Osteocyte (in vitro differentiated cells): Measurements from ENCODE around the gene TOX2. TPM values are rescaled to one million over a fixed set of nuclear protein-coding genes. Genes with fewer than 3 reads are reported as not detected.

Source experiments
- DNase-seq: peaks from one replicate; pipeline ENCODE4 v3.0.0; 2021; ENCODE audit warnings: mixed read lengths; ENCODE audit not compliant: unreplicated experiment; ENCODE audit errors: extremely low spot score
- H3K27ac Mint-ChIP-seq: one replicate; pipeline ENCODE4 v1.8.0; 2021; ENCODE audit warnings: mild to moderate bottlenecking, mixed read lengths; ENCODE audit not compliant: unreplicated experiment
- H3K27me3 Mint-ChIP-seq: one replicate; pipeline ENCODE4 v1.8.0; 2021; ENCODE audit warnings: mixed read lengths; ENCODE audit not compliant: unreplicated experiment
- H3K36me3 Mint-ChIP-seq: one replicate; pipeline ENCODE4 v1.8.0; 2021; ENCODE audit warnings: mixed read lengths; ENCODE audit not compliant: unreplicated experiment
- H3K4me1 Mint-ChIP-seq: one replicate; pipeline ENCODE4 v1.8.0; 2021; ENCODE audit warnings: mixed read lengths; ENCODE audit not compliant: unreplicated experiment
- H3K4me3 Mint-ChIP-seq: one replicate; pipeline ENCODE4 v1.8.0; 2021; ENCODE audit warnings: mild to moderate bottlenecking, moderate library complexity, mixed read lengths; ENCODE audit not compliant: unreplicated experiment
- H3K9me3 Mint-ChIP-seq: one replicate; pipeline ENCODE4 v1.8.0; 2021; ENCODE audit warnings: mixed read lengths; ENCODE audit not compliant: unreplicated experiment
- total RNA-seq: library from RNA; stranded (reverse); gene quantifications from 2 replicates; pipeline ENCODE4 v1.2.1, GENCODE V29; 2021
- TF ChIP-seq, protein P1 (sequence below): fragments of 200-600 bp; sonication (generic); IDR thresholded peaks from 2 replicates; pipeline ENCODE4 v1.5.0; 2021; ENCODE audit warnings: antibody characterized with exemption, mild to moderate bottlenecking, moderate library complexity

Gene TOX2
- total RNA-seq, 1 donor from 2014 or later, result not detected

- no peaks in the 10 kb centered on the region for H3K9me3 Mint-ChIP-seq
- peaks cover 32% of the 10 kb centered on the region for H3K27me3 Mint-ChIP-seq
- no peak for DNase-seq
- TF ChIP-seq, protein P1, sequence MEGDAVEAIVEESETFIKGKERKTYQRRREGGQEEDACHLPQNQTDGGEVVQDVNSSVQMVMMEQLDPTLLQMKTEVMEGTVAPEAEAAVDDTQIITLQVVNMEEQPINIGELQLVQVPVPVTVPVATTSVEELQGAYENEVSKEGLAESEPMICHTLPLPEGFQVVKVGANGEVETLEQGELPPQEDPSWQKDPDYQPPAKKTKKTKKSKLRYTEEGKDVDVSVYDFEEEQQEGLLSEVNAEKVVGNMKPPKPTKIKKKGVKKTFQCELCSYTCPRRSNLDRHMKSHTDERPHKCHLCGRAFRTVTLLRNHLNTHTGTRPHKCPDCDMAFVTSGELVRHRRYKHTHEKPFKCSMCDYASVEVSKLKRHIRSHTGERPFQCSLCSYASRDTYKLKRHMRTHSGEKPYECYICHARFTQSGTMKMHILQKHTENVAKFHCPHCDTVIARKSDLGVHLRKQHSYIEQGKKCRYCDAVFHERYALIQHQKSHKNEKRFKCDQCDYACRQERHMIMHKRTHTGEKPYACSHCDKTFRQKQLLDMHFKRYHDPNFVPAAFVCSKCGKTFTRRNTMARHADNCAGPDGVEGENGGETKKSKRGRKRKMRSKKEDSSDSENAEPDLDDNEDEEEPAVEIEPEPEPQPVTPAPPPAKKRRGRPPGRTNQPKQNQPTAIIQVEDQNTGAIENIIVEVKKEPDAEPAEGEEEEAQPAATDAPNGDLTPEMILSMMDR, result no peak
- no peak overlapping the region for H3K27ac Mint-ChIP-seq
- no peaks in the 10 kb centered on the region for H3K4me1 Mint-ChIP-seq
- H3K4me3 Mint-ChIP-seq, result no peak overlapping the region
- no peaks in the 10 kb centered on the region for H3K36me3 Mint-ChIP-seq
Observed at GRCh38 chr20:43977962-43978361, 63.3 kb downstream of the TOX2 start.

DNA sequence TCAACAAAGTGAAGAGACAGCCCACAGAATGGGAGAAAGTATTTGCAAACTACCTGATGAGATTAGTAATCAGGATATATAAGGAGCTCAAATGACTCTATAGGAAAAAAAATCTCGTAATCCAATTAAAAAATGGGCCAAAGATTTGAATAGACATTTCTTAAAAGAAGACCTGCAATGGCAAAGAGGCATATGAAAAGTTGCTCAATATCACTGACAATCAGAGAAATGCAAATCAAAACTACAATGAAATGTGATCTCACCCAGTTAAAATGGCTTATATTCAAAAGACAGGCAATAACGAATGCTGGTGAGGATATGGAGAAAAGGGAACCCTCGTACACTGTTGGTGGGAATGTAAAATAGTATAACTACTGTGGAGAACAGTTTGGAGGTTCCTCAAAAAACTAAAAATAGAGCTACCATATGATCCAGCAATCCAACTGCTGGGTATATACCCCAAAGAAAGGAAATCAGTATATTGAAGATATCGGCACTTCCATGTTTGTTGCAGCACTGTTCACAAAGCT is 65.0 kb downstream of the TOX2 start:
- TF ChIP-seq, protein P1, result no peak
- no peaks in the 10 kb centered on the region for H3K9me3 Mint-ChIP-seq
- H3K27ac Mint-ChIP-seq, result no peak overlapping the region
- DNase-seq, result no peak
- H3K36me3 Mint-ChIP-seq, result no peaks in the 10 kb centered on the region
- H3K27me3 Mint-ChIP-seq, result peaks cover 32% of the 10 kb centered on the region
- no peak overlapping the region for H3K4me3 Mint-ChIP-seq
- H3K4me1 Mint-ChIP-seq, result no peaks in the 10 kb centered on the region

DNA sequence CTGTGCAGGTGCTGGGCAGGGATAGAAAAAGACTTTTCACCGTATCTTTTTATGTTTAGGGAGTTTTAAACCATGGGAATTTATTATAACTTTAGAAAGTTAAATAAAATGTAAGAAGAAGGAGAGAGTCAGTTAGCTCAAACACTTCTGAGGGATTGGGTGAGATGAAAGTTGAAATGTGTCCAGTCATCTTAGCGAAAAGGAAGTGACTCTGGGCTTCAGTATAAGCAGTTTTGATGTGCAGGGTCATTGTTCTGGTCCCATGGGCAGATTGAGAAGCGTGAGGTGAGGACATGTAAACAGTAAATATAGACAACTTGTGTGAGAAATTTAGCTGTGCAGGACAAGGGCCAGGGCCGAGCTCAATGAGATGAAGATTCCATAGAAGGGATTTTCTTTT is 66.9 kb downstream of the TOX2 start:
- Mint-ChIP-seq H3K27me3 (peaks cover 32% of the 10 kb centered on the region), H3K4me1 (no peaks in the 10 kb centered on the region), H3K4me3 (no peak overlapping the region), H3K27ac (no peak overlapping the region), H3K9me3 (no peaks in the 10 kb centered on the region), H3K36me3 (no peaks in the 10 kb centered on the region)
- no peak for DNase-seq
- TF ChIP-seq, protein P1, result no peak

DNA sequence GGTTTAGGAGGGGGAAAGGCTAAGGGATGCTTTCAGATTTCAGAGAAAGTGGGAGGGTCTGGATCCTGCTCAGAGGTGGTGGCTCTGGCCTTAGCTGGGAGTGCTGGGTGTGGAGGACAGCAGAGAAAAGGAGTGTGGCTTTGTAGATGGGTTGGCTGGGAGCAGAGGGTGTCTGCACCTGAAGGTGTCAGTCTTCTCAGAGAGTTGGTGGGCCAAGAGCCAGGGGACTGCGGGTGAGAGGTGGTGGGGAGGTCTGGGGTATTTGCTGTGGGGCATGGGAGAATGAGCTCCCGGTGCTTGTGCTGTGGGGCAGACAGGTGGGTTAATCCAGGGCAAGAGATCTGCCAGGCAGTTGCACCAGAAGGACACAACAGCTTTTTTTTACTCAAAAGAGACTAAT is 67.4 kb downstream of the TOX2 start:
- Mint-ChIP-seq H3K4me1 (no peaks in the 10 kb centered on the region), H3K9me3 (no peaks in the 10 kb centered on the region), H3K27me3 (peaks cover 32% of the 10 kb centered on the region), H3K4me3 (no peak overlapping the region), H3K36me3 (no peaks in the 10 kb centered on the region), H3K27ac (no peak overlapping the region)
- no peak for DNase-seq
- TF ChIP-seq, protein P1, result no peak

DNA sequence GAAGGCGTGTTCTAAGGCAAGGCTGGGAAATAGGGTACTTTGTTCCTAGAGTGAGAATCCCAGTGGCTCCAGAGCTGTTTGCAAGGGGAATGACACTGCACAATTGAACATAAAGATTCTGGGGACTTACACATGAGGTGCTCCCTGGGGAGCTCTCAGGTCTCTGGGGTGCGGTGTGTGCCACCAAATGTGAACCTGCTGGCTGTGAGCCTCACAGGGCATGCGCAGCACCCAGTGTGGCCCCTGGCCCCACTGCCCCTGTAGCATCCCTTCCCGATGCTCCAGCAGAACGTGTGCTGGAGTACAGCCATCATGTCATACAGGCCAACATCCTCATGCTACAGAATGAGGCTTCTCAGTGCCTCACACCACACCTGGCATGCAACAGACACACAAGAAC is 68.2 kb downstream of the TOX2 start:
- Mint-ChIP-seq H3K36me3 (no peaks in the 10 kb centered on the region), H3K27me3 (peaks cover 35% of the 10 kb centered on the region), H3K4me1 (no peaks in the 10 kb centered on the region), H3K27ac (no peak overlapping the region), H3K4me3 (no peak overlapping the region), H3K9me3 (no peaks in the 10 kb centered on the region)
- TF ChIP-seq, protein P1, result no peak
- no peak for DNase-seq
